ENCODE results near the gene BRWD1. TPM values are rescaled to one million over a fixed set of nuclear protein-coding genes. Genes with fewer than 3 reads are reported as not detected.

BRWD1 gene
- total RNA-seq, 6 experiments from 2014 or later: 18.6 to 26.7 (median 21.9) TPM

DNA sequence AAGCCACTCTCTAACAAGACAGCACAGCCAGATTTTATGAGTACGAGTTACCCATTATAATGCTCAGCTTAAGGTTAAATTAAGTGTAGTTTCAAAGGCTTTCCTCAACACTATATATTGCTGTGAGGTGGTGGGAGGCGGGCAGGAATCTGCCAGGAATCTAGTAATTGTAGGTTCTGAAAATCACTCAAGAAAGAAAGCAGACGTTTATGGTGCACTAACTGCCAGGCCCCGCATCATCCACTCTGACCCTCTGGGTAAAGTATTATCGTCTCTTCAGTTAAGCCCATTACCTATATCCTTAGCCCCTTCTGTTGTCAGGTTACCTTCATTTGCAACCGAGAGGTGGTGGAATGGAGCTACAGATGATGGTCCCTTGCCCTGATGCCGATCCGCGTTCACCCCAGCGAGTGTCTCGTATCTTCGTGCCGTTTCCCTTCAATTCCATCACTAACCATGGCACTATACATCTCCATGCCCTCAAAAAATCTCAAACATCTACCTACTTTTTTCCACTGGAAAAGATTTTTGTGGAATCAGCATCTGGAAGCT, 23.1 kb upstream of the BRWD1 start:
- DNase-seq (no peak), ATAC-seq (peak in 2 of 4 donors; percentile 31 to 56)
- no peaks in the 10 kb centered on the region for H3K9me3 ChIP-seq
- H3K4me3 ChIP-seq: no peak overlapping the region
- H3K4me1 ChIP-seq: no peaks in the 10 kb centered on the region
- H3K36me3 ChIP-seq: peaks cover 0 to 3% (median under 1%) of the 10 kb centered on the region in 4 donors
- TF ChIP-seq, protein P1, sequence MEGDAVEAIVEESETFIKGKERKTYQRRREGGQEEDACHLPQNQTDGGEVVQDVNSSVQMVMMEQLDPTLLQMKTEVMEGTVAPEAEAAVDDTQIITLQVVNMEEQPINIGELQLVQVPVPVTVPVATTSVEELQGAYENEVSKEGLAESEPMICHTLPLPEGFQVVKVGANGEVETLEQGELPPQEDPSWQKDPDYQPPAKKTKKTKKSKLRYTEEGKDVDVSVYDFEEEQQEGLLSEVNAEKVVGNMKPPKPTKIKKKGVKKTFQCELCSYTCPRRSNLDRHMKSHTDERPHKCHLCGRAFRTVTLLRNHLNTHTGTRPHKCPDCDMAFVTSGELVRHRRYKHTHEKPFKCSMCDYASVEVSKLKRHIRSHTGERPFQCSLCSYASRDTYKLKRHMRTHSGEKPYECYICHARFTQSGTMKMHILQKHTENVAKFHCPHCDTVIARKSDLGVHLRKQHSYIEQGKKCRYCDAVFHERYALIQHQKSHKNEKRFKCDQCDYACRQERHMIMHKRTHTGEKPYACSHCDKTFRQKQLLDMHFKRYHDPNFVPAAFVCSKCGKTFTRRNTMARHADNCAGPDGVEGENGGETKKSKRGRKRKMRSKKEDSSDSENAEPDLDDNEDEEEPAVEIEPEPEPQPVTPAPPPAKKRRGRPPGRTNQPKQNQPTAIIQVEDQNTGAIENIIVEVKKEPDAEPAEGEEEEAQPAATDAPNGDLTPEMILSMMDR (IDR thresholded peaks at IDR 0.05): no peak
- TF ChIP-seq POLR2A (IDR thresholded peaks at IDR 0.05): no peak
- intact Hi-C loops (cut with DNase I): no loop called here
- H3K27me3 ChIP-seq: no peaks in the 10 kb centered on the region
- H3K27ac ChIP-seq: no peak overlapping the region
- WGBS (ENCODE audit: insufficient coverage, low coverage, low lambda C conversion rate, missing lambda C conversion rate): 78% methylated on average over 7 of the region's 13 CpGs

GRCh38 chr21:39334611-39335010, 21.2 kb upstream of the BRWD1 start:
- ATAC-seq (no peak), DNase-seq (no peak)
- Histone ChIP-seq H3K4me3 (no peak overlapping the region), H3K27ac (no peak overlapping the region), H3K4me1 (no peaks in the 10 kb centered on the region), H3K27me3 (no peaks in the 10 kb centered on the region), H3K36me3 (no peaks in the 10 kb centered on the region), H3K9me3 (no peaks in the 10 kb centered on the region)
- intact Hi-C loops (cut with DNase I): no loop called here
- WGBS (ENCODE audit: insufficient coverage, low coverage, low lambda C conversion rate, missing lambda C conversion rate): 85% methylated on average over 4 of the region's 4 CpGs
- TF ChIP-seq POLR2A (IDR thresholded peaks at IDR 0.05): no peak
- TF ChIP-seq, protein P1 (IDR thresholded peaks at IDR 0.05): no peak

DNA sequence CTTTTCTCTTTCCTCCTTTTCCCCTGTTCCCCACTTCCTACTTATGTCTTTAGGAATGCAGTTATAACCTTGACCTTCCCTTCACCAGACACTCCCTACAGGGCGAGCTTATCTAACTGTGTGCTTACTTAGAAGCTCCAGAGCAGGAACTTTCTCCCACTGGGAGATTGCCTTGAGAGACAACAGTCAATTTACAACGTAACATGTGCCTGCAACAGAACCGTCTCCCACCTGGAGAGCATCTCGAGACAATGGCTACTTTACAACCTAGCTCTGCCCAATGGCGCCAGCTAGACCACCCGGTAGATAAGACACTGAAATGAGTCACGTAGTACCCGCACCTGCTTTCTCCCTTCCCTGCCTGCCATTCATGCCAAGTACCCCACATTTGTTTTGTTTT, 18.7 kb upstream of the BRWD1 start:
- Histone ChIP-seq H3K27ac (no peak overlapping the region), H3K4me1 (no peaks in the 10 kb centered on the region), H3K36me3 (no peaks in the 10 kb centered on the region), H3K9me3 (no peaks in the 10 kb centered on the region), H3K27me3 (no peaks in the 10 kb centered on the region), H3K4me3 (no peak overlapping the region)
- 66% methylated on average over 8 of the region's 8 CpGs for WGBS (ENCODE audit: insufficient coverage, low coverage, low lambda C conversion rate, missing lambda C conversion rate)
- TF ChIP-seq, protein P1 (IDR thresholded peaks at IDR 0.05): no peak
- TF ChIP-seq POLR2A (IDR thresholded peaks at IDR 0.05): no peak
- intact Hi-C loops (cut with DNase I): no loop called here
- ATAC-seq: no peak
- DNase-seq: no peak

DNA sequence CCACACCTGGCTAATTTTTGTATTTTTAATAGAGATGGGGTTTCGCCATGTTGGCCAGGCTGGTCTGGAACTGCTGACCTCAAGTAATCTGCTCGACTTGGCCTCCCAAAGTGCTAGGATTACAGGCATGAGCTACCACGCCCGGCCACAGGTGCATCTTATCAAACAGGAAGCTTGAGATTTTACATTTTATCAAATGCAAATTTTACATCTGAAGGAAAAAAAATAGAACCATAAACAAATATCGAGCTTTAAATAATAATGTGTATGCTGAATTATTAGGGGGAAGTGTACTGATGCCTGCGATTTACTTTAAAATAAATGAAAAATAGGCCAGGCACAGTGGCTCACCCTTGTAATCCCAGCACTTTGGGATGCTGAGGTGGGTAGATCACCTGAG, 16.6 kb upstream of the BRWD1 start:
- no peak for DNase-seq

More for the DNA sequence above, 16.6 kb upstream of the BRWD1 start:
- 87% methylated on average over 6 of the region's 6 CpGs for WGBS (ENCODE audit: insufficient coverage, low coverage, low lambda C conversion rate, missing lambda C conversion rate)
- no peak for ATAC-seq
- TF ChIP-seq POLR2A (IDR thresholded peaks at IDR 0.05): no peak
- TF ChIP-seq, protein P1 (IDR thresholded peaks at IDR 0.05): no peak
- H3K27me3 ChIP-seq: no peaks in the 10 kb centered on the region
- H3K27ac ChIP-seq: no peak overlapping the region
- H3K4me3 ChIP-seq: no peak overlapping the region
- intact Hi-C loops (cut with DNase I): no loop called here
- no peaks in the 10 kb centered on the region for H3K36me3 ChIP-seq
- H3K4me1 ChIP-seq: no peaks in the 10 kb centered on the region
- no peaks in the 10 kb centered on the region for H3K9me3 ChIP-seq
